ENCODE measurements around the gene GPRC5C.

- TF ChIP-seq CTCF (IDR thresholded peaks at IDR 0.05; ENCODE audit: poor library complexity, severe bottlenecking): no peak
- no peak for TF ChIP-seq RAD21 (conservative IDR thresholded peaks at IDR 0.05)
- no peak for TF ChIP-seq EZH2 (IDR thresholded peaks at IDR 0.05; ENCODE audit: borderline replicate concordance, insufficient read depth, low read length, poor library complexity, severe bottlenecking)
Measured at GRCh38 chr17:74446551-74447500, 14.9 kb downstream of the GPRC5C start.

Data from neural cell (in vitro differentiated cells).